ENCODE measurements around the gene KCNH5.

Gene KCNH5

GRCh38 chr14:62736048-62737043 is 308.9 kb downstream of the KCNH5 start:
- DNase-seq: no peak

- DNase-seq: no peak
These were observed 310.4 kb downstream of the KCNH5 start for GRCh38 chr14:62734831-62735230.

- DNase-seq: no peak
These were observed 322.9 kb downstream of the KCNH5 start for GRCh38 chr14:62722406-62722805.

- DNase-seq: no peak
These were observed 326.6 kb downstream of the KCNH5 start for GRCh38 chr14:62718629-62719028.

- DNase-seq: peak; percentile 52
These were observed 333.8 kb downstream of the KCNH5 start for GRCh38 chr14:62711351-62712023.

- DNase-seq: peak; percentile 80
These were observed 334.4 kb downstream of the KCNH5 start for GRCh38 chr14:62710811-62711210.

GRCh38 chr14:62709773-62710172 is 335.5 kb downstream of the KCNH5 start:
- no peak for DNase-seq

- DNase-seq: no peak
These were observed 339.0 kb downstream of the KCNH5 start for GRCh38 chr14:62706217-62706616.

GRCh38 chr14:62697461-62697860 is 347.8 kb downstream of the KCNH5 start:
- DNase-seq: no peak

GRCh38 chr14:62696929-62697328 is 348.3 kb downstream of the KCNH5 start:
- DNase-seq: no peak

GRCh38 chr14:62696331-62696924 is 348.8 kb downstream of the KCNH5 start:
- no peak for DNase-seq

- DNase-seq: no peak
These were observed 351.2 kb downstream of the KCNH5 start for GRCh38 chr14:62694075-62694474.

GRCh38 chr14:62692490-62693106 is 352.7 kb downstream of the KCNH5 start:
- DNase-seq: no peak

GRCh38 chr14:62691647-62692489 is 353.4 kb downstream of the KCNH5 start:
- DNase-seq: peak; percentile 39

GRCh38 chr14:62689733-62690132 is 355.5 kb downstream of the KCNH5 start:
- DNase-seq: no peak

- no peak for DNase-seq
These were observed 357.4 kb downstream of the KCNH5 start for GRCh38 chr14:62687818-62688217.

GRCh38 chr14:62684376-62684775 is 360.9 kb downstream of the KCNH5 start:
- no peak for DNase-seq

- DNase-seq: no peak
These were observed 363.1 kb downstream of the KCNH5 start for GRCh38 chr14:62682208-62682607.

- no peak for DNase-seq
These were observed 370.6 kb downstream of the KCNH5 start for GRCh38 chr14:62674563-62675237.

- DNase-seq: no peak
These were observed 372.1 kb downstream of the KCNH5 start for GRCh38 chr14:62673014-62673755.

- no peak for DNase-seq
These were observed 374.7 kb downstream of the KCNH5 start for GRCh38 chr14:62670526-62670925.

Measured in NCI-H1417 treated with DMSO at 0.1 percent for 48 hours (cell line).